ENCODE data around the gene BABAM2.

GRCh38 chr2:28240937-28241336 is 350.4 kb downstream of the BABAM2 start:
- no peak for TF ChIP-seq CTCF (conservative IDR thresholded peaks at IDR 0.05 in 1 of 2, IDR thresholded peaks at IDR 0.05 in 1 of 2; ENCODE audit: extremely low read depth in 1 of 2, insufficient read depth in 1 of 2, low read depth in 1 of 2, low read length in 2 of 2)
- TF ChIP-seq EZH2 (IDR thresholded peaks at IDR 0.05; ENCODE audit: borderline replicate concordance, low read length): no peak

Data from mammary epithelial cell (primary cell).